IMR-90 (cell line): Measurements from ENCODE around the gene HSPB9. TPM values are rescaled to one million over a fixed set of nuclear protein-coding genes. Genes with fewer than 3 reads are reported as not detected.

ENCODE experiments used
- ATAC-seq: fragments of 200-7000 bp; cut with Tn5 transposase; 2 replicates; pipeline ENCODE4 v1.9.1; 2020; ENCODE audit warnings: low read depth, mild to moderate bottlenecking, moderate library complexity
- BruUV-seq: library from RNA; stranded (reverse); fragments of 400-500 nt; replicated peaks from 2 replicates; lab custom pipeline; 2021; lab: Mats Ljungman, UMichigan
- CTCF ChIA-PET: fragments of 300-600 bp; formaldehyde crosslinking; extraction: SDS; loops from one replicate; lab custom pipeline; 2021; ENCODE audit warnings: antibody characterized with exemption; lab: Yijun Ruan, JAX
- POLR2A ChIA-PET: fragments of 300-600 bp; sonication (Branson Sonifier 250); formaldehyde crosslinking; loops from one replicate; lab custom pipeline; 2022; ENCODE audit warnings: antibody characterized with exemption; ENCODE audit not compliant: unreplicated experiment; lab: Charles Lee
- DNase-seq: peaks from one replicate; pipeline ENCODE4 v3.0.0; 2013
- H2AFZ ChIP-seq: replicated peaks from 2 replicates; pipeline ENCODE3; 2013; ENCODE audit warnings: low read length, mild to moderate bottlenecking; ENCODE audit not compliant: poor library complexity
- H2AK5ac ChIP-seq: 2 replicates; pipeline ENCODE4 v1.6.1; 2013; ENCODE audit warnings: low read depth, low read length, inconsistent platforms
- H2AK9ac ChIP-seq: replicated peaks from 2 replicates; pipeline ENCODE3; 2013; ENCODE audit warnings: mild to moderate bottlenecking, low read depth, low read length, moderate library complexity; ENCODE audit not compliant: poor library complexity
- H2BK120ac ChIP-seq: 2 replicates; pipeline ENCODE4 v1.6.1; 2013; ENCODE audit warnings: low read depth, low read length, inconsistent platforms
- H2BK15ac ChIP-seq: 3 replicates; pipeline ENCODE4 v1.6.1; 2013; ENCODE audit warnings: low read depth, low read length, inconsistent platforms
- H2BK20ac ChIP-seq: 2 replicates; pipeline ENCODE4 v1.6.1; 2013; ENCODE audit warnings: low read depth, mild to moderate bottlenecking, inconsistent platforms, low read length, moderate library complexity
- H2BK5ac ChIP-seq: 2 replicates; pipeline ENCODE4 v1.6.1; 2013; ENCODE audit warnings: mild to moderate bottlenecking, low read depth, low read length, inconsistent platforms; ENCODE audit not compliant: poor library complexity, severe bottlenecking
- H3K14ac ChIP-seq: replicated peaks from 2 replicates; pipeline ENCODE4 v1.6.1; 2013; ENCODE audit warnings: low read depth, low read length, inconsistent platforms
- H3K18ac ChIP-seq: 2 replicates; pipeline ENCODE4 v1.6.1; 2013; ENCODE audit warnings: low read depth, low read length, control low read depth
- H3K23ac ChIP-seq: 2 replicates; pipeline ENCODE4 v1.6.1; 2013; ENCODE audit warnings: low read depth, low read length, inconsistent platforms
- H3K27ac ChIP-seq: 2 replicates; pipeline ENCODE4 v1.5.1; 2013; ENCODE audit warnings: mild to moderate bottlenecking, control low read depth, low read length; ENCODE audit not compliant: insufficient read depth
- H3K27me3 ChIP-seq: 2 replicates; pipeline ENCODE4 v1.6.1; 2013; ENCODE audit warnings: low read length; ENCODE audit not compliant: control insufficient read depth, insufficient read depth
- H3K36me3 ChIP-seq: 2 replicates; pipeline ENCODE4 v1.6.1; 2013; ENCODE audit warnings: low read length, mixed read lengths; ENCODE audit not compliant: control insufficient read depth, insufficient read depth
- H3K4ac ChIP-seq: 2 replicates; pipeline ENCODE4 v1.6.1; 2013; ENCODE audit warnings: low read depth, low read length, inconsistent platforms
- H3K4me1 ChIP-seq: 2 replicates; pipeline ENCODE4 v1.6.1; 2013; ENCODE audit warnings: low read length, mixed read lengths; ENCODE audit not compliant: control insufficient read depth, insufficient read depth
- H3K4me2 ChIP-seq: 2 replicates; pipeline ENCODE4 v1.6.1; 2013; ENCODE audit warnings: low read depth, mild to moderate bottlenecking, control low read depth, low read length, moderate library complexity
- H3K4me3 ChIP-seq: 2 replicates; pipeline ENCODE4 v1.5.1; 2013; ENCODE audit warnings: low read depth, mild to moderate bottlenecking, control low read depth, low read length, moderate library complexity; ENCODE audit not compliant: insufficient read depth
- H3K56ac ChIP-seq: 2 replicates; pipeline ENCODE4 v1.6.1; 2013; ENCODE audit warnings: low read length, inconsistent platforms; ENCODE audit not compliant: insufficient read depth; ENCODE audit errors: extremely low read depth
- H3K79me1 ChIP-seq, 2 experiments: 2 replicates each; pipeline ENCODE4 v1.6.1; 2013; ENCODE audit warnings: low read length in 2 of 2, inconsistent platforms in 1 of 2, low read depth in 1 of 2
- H3K9ac ChIP-seq: 2 replicates; pipeline ENCODE4 v1.6.1; 2013; ENCODE audit warnings: low read depth, low read length, control low read depth
- H3K9me1 ChIP-seq: 2 replicates; pipeline ENCODE4 v1.6.1; 2013; ENCODE audit warnings: low read length, inconsistent platforms; ENCODE audit not compliant: insufficient read depth
- H3K9me3 ChIP-seq: 2 replicates; pipeline ENCODE4 v1.6.1; 2013; ENCODE audit warnings: low read length; ENCODE audit not compliant: control insufficient read depth, insufficient read depth
- H4K20me1 ChIP-seq: 2 replicates; pipeline ENCODE4 v1.6.1; 2013; ENCODE audit warnings: low read length, inconsistent platforms; ENCODE audit not compliant: insufficient read depth
- H4K5ac ChIP-seq: 2 replicates; pipeline ENCODE4 v1.6.1; 2013; ENCODE audit warnings: mild to moderate bottlenecking, low read depth, low read length, control low read depth
- H4K8ac ChIP-seq, 2 experiments: 2 replicates each; pipeline ENCODE4 v1.6.1; 2013; ENCODE audit warnings: low read depth in 2 of 2, low read length in 2 of 2, control low read depth in 1 of 2, inconsistent platforms in 1 of 2
- H4K91ac ChIP-seq: 2 replicates; pipeline ENCODE4 v1.6.1; 2013; ENCODE audit warnings: low read depth, low read length, inconsistent platforms; ENCODE audit not compliant: insufficient read depth
- CEBPB ChIP-seq: IDR thresholded peaks from 2 replicates; pipeline ENCODE4 v1.6.1; 2012; ENCODE audit warnings: low read depth, low read length, improper control_type of control experiment
- ELK1 ChIP-seq: fragments of 150-350 bp; IDR thresholded peaks from 2 replicates; pipeline ENCODE4 v1.6.1; 2016; ENCODE audit warnings: low read depth, mild to moderate bottlenecking, low read length, moderate library complexity, borderline replicate concordance
- FOS ChIP-seq: fragments of 150-350 bp; IDR thresholded peaks from 2 replicates; pipeline ENCODE4 v1.6.1; 2016; ENCODE audit warnings: low read depth, low read length
- MAFK ChIP-seq: IDR thresholded peaks from 2 replicates; pipeline ENCODE4 v1.6.1; 2012; ENCODE audit warnings: low read depth, low read length, improper control_type of control experiment
- MAZ ChIP-seq: IDR thresholded peaks from 2 replicates; pipeline ENCODE4 v1.6.1; 2012; ENCODE audit warnings: low read depth, mild to moderate bottlenecking, low read length, improper control_type of control experiment, moderate library complexity, borderline replicate concordance
- MXI1 ChIP-seq: IDR thresholded peaks from 2 replicates; pipeline ENCODE4 v1.6.1; 2012; ENCODE audit warnings: low read depth, mild to moderate bottlenecking, low read length, moderate library complexity, borderline replicate concordance
- POLR2A ChIP-seq: IDR thresholded peaks from 2 replicates; pipeline ENCODE4 v1.6.1; 2012; ENCODE audit warnings: mild to moderate bottlenecking, low read depth, low read length
- RFX5 ChIP-seq: IDR thresholded peaks from 2 replicates; pipeline ENCODE4 v1.8.0; 2012; ENCODE audit warnings: low read depth, mild to moderate bottlenecking, low read length, moderate library complexity
- SMC3 ChIP-seq: fragments of 150-350 bp; IDR thresholded peaks from 2 replicates; pipeline ENCODE4 v1.6.1; 2016; ENCODE audit warnings: low read depth, mild to moderate bottlenecking, antibody characterized with exemption, low read length, moderate library complexity
- WGBS, 2 experiments: methylation state at CpG; one replicate each; pipeline versions ENCODE4 v1.1.5 to v1.1.7; 2013; ENCODE audit warnings: missing lambda C conversion rate in 2 of 2; ENCODE audit not compliant: insufficient read length in 1 of 2; ENCODE audit errors: extremely low coverage in 2 of 2; 5-methylcytosine and 5-hydroxymethylcytosine counted together
- dilution Hi-C: fragments of 300-500 bp; cut with HindIII; formaldehyde crosslinking; loops from one replicate; pipeline ENCODE4 v1.14.3; 2018; ENCODE audit warnings: low sequenced_read_pairs; ENCODE audit not compliant: unreplicated experiment
- in situ Hi-C: fragments of 300-500 bp; cut with MboI; formaldehyde crosslinking; loops from 3 replicates; pipeline ENCODE4 v1.14.3; 2019; ENCODE audit warnings: low sequenced_read_pairs, inconsistent platforms, mixed read lengths
- intact Hi-C: fragments of 100-400 bp; cut with micrococcal nuclease; formaldehyde crosslinking; loops from 2 replicates; pipeline ENCODE4 v1.10.0; 2022
- polyA plus RNA-seq, 3 experiments: library from polyadenylated mRNA; depleted of rRNA; stranded (reverse); fragments of >200 nt; gene quantifications; 2 replicates each; pipeline ENCODE4 v1.2.3, GENCODE V29; 2012; ENCODE audit warnings: low replicate concordance in 1 of 3
- total RNA-seq: library from RNA; depleted of rRNA; stranded (reverse); fragments of >200 nt; gene quantifications from 2 replicates; pipeline ENCODE4 v1.2.3, GENCODE V29; 2012
- TF ChIP-seq, protein P1 (sequence below): conservative IDR thresholded peaks from 2 replicates; pipeline ENCODE4 v1.5.1; 2012; ENCODE audit warnings: mild to moderate bottlenecking, low read depth, low read length, improper control_type of control experiment

Gene HSPB9
- total and polyA plus RNA-seq, 2 of the 4 experiments (the other 2 are of a cell fraction): not detected

DNA sequence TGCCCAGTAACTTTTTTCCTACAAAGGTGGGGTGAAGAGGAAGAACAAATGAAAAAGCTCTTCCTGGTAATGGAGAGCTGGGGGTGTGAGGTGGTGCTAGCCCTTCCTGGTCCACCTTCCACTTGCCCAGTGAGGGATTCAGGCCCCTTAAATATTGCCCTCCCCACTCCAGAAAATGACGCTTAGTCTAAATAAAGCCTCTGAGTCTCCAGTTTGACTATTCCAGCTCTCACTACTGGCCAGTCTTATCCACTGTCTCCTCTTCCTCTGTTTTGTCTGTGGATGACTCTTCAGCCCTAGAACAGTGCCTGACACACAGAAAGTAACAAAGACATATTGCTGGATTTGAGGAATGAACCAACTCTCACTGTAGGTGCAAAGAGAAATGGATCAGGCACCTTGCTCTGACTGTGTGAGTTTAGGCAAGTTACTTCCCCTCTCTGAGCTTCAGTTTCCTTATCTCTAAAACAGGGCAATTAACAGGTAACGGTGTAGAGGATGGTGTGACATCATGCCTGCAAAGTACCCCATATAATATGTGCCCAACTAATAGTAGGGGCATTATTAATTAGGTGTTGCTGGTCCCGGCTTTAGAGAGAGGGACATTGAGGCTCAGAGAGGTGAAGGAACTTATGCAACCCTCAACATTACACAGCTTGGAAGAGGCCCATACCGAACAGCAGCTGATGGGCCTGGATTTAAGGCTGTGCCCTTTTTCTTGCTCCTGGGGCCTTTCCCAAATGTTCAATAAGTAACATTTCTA is 45.6 kb upstream of the HSPB9 start:
- Histone ChIP-seq H3K9me3 (no peaks in the 10 kb centered on the region), H3K14ac (no peak overlapping the region), H3K27me3 (peaks cover 67% of the 10 kb centered on the region), H4K91ac (no peak overlapping the region), H2AK9ac (no peak overlapping the region), H4K5ac (no peak overlapping the region), H3K36me3 (no peaks in the 10 kb centered on the region), H3K4ac (no peak overlapping the region), H2BK5ac (no peak overlapping the region), H2BK120ac (no peak overlapping the region), H3K79me1 (no peaks in the 10 kb centered on the region), H4K20me1 (no peaks in the 10 kb centered on the region), H2BK15ac (no peak overlapping the region), H3K4me2 (no peak overlapping the region), H2BK20ac (no peak overlapping the region), H3K4me1 (no peaks in the 10 kb centered on the region), H3K56ac (no peak overlapping the region), H3K4me3 (no peak overlapping the region), H4K8ac (no peak overlapping the region), H3K18ac (no peak overlapping the region), H3K27ac (no peak overlapping the region), H3K23ac (no peak overlapping the region), H3K9ac (no peak overlapping the region), H3K9me1 (no peaks in the 10 kb centered on the region), H2AK5ac (no peak overlapping the region), H2AFZ (no peak overlapping the region)
- ATAC-seq (no peak), DNase-seq (no peak)
- intact Hi-C loops: no loop called here
- no TSS peak for BruUV-seq
- dilution Hi-C loops: no loop called here
- in situ Hi-C loops: no loop called here
- POLR2A ChIA-PET: no interaction called here
- WGBS, 2 experiments: no CpG with 5 or more reads among the region's 4 CpGs
- TF ChIP-seq MAFK: no peak
- TF ChIP-seq SMC3: no peak
- no peak for TF ChIP-seq CEBPB
- TF ChIP-seq FOS: no peak
- TF ChIP-seq MXI1: no peak
- TF ChIP-seq MAZ: no peak
- TF ChIP-seq, protein P1, sequence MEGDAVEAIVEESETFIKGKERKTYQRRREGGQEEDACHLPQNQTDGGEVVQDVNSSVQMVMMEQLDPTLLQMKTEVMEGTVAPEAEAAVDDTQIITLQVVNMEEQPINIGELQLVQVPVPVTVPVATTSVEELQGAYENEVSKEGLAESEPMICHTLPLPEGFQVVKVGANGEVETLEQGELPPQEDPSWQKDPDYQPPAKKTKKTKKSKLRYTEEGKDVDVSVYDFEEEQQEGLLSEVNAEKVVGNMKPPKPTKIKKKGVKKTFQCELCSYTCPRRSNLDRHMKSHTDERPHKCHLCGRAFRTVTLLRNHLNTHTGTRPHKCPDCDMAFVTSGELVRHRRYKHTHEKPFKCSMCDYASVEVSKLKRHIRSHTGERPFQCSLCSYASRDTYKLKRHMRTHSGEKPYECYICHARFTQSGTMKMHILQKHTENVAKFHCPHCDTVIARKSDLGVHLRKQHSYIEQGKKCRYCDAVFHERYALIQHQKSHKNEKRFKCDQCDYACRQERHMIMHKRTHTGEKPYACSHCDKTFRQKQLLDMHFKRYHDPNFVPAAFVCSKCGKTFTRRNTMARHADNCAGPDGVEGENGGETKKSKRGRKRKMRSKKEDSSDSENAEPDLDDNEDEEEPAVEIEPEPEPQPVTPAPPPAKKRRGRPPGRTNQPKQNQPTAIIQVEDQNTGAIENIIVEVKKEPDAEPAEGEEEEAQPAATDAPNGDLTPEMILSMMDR: no peak
- TF ChIP-seq ELK1: no peak
- TF ChIP-seq POLR2A: no peak
- TF ChIP-seq RFX5: no peak
- CTCF ChIA-PET: no interaction called here
